ENCODE results near the gene IGIP. TPM values are rescaled to one million over a fixed set of nuclear protein-coding genes. Genes with fewer than 3 reads are reported as not detected.
"Not testable (repeated sequence)": the region's sequence is repeated elsewhere in the genome, so short reads cannot be mapped to it uniquely, and the experiment has no call there.

IGIP gene
- total and polyA plus RNA-seq, 4 donors = 9.6 to 34.4 (median 12.6) TPM

DNA sequence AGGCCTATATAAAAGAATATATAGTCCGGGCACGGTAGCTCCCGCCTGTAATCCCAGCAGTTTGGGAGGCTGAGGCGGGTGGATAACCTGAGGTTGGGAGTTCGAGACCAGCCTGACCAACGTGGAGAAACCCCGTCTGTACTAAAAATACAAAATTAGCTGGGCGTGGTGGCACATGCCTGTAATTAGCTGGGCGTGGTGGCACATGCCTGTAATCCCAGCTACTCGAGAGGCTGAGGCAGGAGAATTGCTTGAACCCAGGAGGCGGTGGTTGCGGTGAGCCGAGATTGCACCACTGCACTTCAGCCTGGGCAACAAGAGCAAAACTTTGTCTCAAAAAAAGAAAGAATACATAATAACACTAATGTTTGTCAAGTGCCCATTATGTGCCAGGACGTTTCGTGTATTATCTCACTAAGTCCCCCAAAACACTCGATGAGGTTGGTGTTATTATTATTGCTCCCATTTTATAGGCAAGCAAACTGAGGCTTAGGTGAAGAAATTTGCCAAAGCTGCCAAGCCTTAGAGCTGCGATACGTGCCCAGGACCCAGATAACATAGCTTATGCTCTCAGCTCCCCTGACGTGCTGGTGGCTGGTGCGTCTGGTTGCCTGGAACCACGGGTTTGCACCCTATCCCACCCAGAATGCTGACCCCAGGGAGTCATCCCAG lies 29.1 kb downstream of the IGIP start:
- DNase-seq (ENCODE audit: low read depth in 4 of 6, low spot score in 6 of 6); H3K27me3 ChIP-seq (ENCODE audit: control insufficient read depth, insufficient read depth, low read length); H3K9me3 ChIP-seq (ENCODE audit: control insufficient read depth, insufficient read depth, low read length); H3K36me3 ChIP-seq (ENCODE audit: control insufficient read depth, insufficient read depth, low read length); H3K4me3 ChIP-seq (ENCODE audit: low read depth, low read length); H3K27ac ChIP-seq (ENCODE audit: low read depth, low read length): not testable (repeated sequence)
- H3K4me1 ChIP-seq (ENCODE audit: control insufficient read depth, insufficient read depth, low read length) = peaks cover 28% of the 10 kb centered on the region
- 89% methylated on average over 16 of the region's 21 CpGs for WGBS (ENCODE audit: insufficient coverage)

DNA sequence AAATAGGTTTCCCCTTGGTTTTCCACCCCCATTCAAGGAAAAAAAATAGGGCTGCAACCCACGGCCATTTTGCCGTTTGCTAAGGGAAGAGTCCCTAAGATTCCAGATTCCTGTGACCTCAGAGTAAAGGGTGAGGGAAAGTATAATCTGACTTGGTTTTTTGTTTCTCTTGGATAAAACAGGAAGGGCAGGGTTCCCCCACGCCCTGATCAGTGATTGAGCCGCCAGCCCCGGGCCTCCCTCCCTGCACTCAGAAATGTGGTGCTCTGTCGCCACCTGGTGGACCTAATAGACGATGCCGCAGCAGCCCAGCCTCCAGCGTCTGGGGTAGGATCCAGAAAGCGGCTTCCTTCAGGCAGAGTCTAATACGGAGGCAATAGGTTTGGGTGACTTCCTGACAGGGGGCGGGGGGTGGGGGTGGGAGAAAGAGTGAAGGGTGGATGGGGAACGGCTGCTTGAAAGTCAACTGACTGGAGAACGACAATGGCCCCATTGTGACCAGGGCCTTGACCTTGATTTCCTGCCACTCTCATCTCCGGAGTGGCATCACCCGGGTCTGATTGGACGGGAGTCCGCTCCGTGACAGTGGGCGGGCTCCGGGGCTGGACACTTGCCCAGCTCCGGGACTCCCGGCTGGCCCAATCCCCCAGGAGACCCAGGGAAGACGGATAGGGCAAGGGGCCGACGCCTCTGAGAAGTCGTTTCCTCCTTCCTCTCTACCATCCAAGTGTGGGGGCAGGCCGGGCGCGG lies 31.5 kb downstream of the IGIP start:
- WGBS (ENCODE audit: insufficient coverage) = 5% methylated on average over 27 of the region's 30 CpGs
- Histone ChIP-seq H3K27me3 (ENCODE audit: control insufficient read depth, insufficient read depth, low read length) (peaks cover 5% of the 10 kb centered on the region), H3K36me3 (ENCODE audit: control insufficient read depth, insufficient read depth, low read length) (no peaks in the 10 kb centered on the region), H3K9me3 (ENCODE audit: control insufficient read depth, insufficient read depth, low read length) (no peaks in the 10 kb centered on the region), H3K27ac (ENCODE audit: low read depth, low read length) (peak overlapping the region; percentile 1), H3K4me3 (ENCODE audit: low read depth, low read length) (peak overlapping the region; percentile 29), H3K4me1 (ENCODE audit: control insufficient read depth, insufficient read depth, low read length) (peaks cover 25% of the 10 kb centered on the region)
- peak; percentile 75 to 96 (median 86) for DNase-seq (ENCODE audit: low read depth in 4 of 6, low spot score in 6 of 6)

DNA sequence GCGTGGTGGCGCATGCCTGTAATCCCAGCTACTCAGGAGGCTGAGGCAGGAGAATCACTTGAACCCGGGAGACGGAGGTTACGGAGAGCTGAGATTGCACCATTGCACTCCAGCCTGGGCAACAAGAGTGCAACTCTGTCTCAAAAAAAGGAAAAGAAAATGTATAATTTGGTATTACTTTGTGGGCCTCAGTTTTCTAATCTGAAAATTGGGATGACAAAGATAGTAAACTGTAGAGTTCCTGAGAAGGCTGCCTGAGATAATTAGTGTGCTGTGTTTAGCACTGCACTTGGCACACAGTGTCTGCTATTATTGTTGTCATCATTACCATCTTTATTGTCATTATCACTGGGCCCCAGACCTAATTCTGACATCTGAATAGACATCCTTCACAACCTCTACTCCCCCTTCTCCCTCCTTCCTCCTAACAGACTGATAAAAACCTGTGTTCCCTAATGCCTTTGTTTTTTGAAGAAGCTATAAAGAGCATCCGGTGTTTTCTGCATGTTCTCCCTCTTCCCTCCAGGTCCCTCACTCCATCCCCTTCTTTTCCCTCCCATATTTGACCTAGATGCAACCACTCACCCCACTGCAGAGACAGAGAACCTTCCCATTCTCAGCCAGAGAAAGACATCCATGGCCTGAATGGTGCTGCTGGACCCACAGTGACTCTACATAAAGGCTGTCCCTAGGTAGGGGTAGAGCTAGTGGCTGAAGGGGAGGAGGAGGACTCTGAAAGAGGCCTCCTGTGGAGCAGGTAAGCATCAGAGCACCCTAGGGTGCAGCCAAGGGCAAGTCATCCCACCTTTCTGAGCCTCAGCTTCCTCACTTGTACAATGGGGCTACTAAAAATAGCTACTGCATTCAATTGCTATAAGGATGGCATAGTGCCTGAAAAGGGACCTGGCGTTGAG lies 33.5 kb downstream of the IGIP start:
- H3K27me3 ChIP-seq (ENCODE audit: control insufficient read depth, insufficient read depth, low read length) = no peaks in the 10 kb centered on the region
- no peak for DNase-seq (ENCODE audit: low read depth in 4 of 6, low spot score in 6 of 6)
- H3K9me3 ChIP-seq (ENCODE audit: control insufficient read depth, insufficient read depth, low read length) = no peaks in the 10 kb centered on the region
- H3K36me3 ChIP-seq (ENCODE audit: control insufficient read depth, insufficient read depth, low read length) = no peaks in the 10 kb centered on the region
- H3K4me3 ChIP-seq (ENCODE audit: low read depth, low read length) = no peak overlapping the region
- no peak overlapping the region for H3K27ac ChIP-seq (ENCODE audit: low read depth, low read length)
- 100% methylated on average over 5 of the region's 7 CpGs for WGBS (ENCODE audit: insufficient coverage)
- H3K4me1 ChIP-seq (ENCODE audit: control insufficient read depth, insufficient read depth, low read length) = peaks cover 4% of the 10 kb centered on the region

DNA sequence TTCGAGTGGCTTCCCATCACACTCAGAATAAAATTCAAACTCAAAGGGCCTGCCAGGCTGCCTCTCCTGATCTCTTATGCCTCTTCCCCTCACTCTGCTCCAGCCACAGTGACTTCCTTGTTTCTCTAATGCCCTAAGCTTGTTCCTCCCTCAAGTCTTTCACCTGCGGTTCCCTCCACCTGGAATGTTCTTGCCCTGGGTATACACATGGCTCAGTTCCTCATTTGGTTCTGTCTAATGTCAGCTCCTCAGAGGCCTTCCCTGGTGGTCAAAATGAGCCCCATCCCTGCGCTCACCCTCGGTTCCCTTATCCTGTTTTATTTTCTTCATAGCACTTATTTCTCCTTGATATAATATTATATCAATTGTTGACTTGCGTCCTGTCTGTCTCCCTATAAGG lies 36.5 kb downstream of the IGIP start:
- Histone ChIP-seq H3K36me3 (ENCODE audit: control insufficient read depth, insufficient read depth, low read length) (no peaks in the 10 kb centered on the region), H3K9me3 (ENCODE audit: control insufficient read depth, insufficient read depth, low read length) (no peaks in the 10 kb centered on the region), H3K4me3 (ENCODE audit: low read depth, low read length) (no peak overlapping the region), H3K4me1 (ENCODE audit: control insufficient read depth, insufficient read depth, low read length) (peaks cover 6% of the 10 kb centered on the region), H3K27me3 (ENCODE audit: control insufficient read depth, insufficient read depth, low read length) (no peaks in the 10 kb centered on the region), H3K27ac (ENCODE audit: low read depth, low read length) (no peak overlapping the region)
- no peak for DNase-seq (ENCODE audit: low read depth in 4 of 6, low spot score in 6 of 6)
- WGBS (ENCODE audit: insufficient coverage) = 98% methylated on average over 3 of the region's 5 CpGs

DNA sequence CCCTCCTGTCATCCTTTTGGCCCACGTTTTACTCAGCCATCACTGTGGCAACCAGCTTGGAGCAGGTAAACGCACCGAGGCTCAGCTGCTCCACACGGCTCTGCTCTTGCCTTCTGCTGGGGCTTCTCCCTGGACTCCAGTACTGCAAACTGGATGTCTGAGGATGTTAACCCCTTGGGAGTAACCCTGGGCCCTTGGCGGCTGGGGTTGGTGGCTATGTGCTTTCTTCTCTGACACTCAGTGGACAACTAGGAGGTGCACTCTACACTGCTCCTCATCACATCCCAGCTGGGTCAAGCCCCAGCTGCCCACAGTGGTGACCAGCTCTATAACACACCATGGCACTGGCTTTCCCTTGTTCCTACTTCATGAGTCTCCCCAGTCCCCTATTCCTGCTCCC lies 37.0 kb downstream of the IGIP start:
- 73% methylated on average over 4 of the region's 5 CpGs for WGBS (ENCODE audit: insufficient coverage)
- Histone ChIP-seq H3K9me3 (ENCODE audit: control insufficient read depth, insufficient read depth, low read length) (no peaks in the 10 kb centered on the region), H3K27me3 (ENCODE audit: control insufficient read depth, insufficient read depth, low read length) (no peaks in the 10 kb centered on the region)

DNA sequence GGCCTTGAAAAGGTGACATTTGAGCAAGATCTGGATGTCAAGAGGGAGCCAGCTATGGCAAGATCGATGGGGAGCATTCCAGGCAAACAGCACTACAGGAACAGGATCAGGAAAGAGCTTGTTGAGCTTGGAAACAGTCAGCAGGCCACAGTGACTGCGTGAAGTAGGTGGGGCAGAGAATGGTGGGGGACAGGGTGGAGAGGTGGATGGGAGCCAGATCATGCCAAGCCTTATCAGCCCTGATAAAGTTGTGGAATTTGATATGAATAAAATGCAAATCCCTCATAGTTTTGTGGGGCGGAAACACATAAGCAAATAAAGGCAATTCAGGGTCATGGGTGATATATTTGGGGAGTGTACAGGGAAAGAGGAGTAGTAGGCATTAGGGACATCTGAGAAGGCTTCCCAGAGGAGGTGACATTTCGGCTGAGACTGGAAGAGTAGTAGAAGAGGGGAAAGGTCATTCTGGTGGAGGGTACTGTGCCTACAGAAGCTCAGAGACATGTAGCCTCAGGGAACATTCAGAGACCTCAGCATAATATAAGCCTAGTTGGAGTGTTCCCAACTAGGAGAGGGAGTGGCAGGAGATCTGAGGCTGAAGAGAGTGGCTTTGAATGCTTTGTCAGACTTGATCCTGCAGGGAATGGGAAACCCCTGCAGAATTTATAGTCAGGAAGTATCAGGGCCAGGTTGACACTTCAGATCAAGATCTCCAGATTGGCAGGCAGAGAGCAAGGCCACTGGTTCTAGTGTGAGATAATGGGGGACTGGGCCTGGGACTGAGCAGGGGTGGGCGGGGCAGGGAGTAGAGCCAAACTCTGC lies 39.6 kb downstream of the IGIP start:
- DNase-seq (ENCODE audit: low read depth in 4 of 6, low spot score in 6 of 6) = no peak
- H3K36me3 ChIP-seq (ENCODE audit: control insufficient read depth, insufficient read depth, low read length) = no peaks in the 10 kb centered on the region
- WGBS (ENCODE audit: insufficient coverage) = 78% methylated on average over 5 of the region's 5 CpGs
- H3K27ac ChIP-seq (ENCODE audit: low read depth, low read length) = no peak overlapping the region
- no peaks in the 10 kb centered on the region for H3K9me3 ChIP-seq (ENCODE audit: control insufficient read depth, insufficient read depth, low read length)
- peaks cover 2% of the 10 kb centered on the region for H3K4me1 ChIP-seq (ENCODE audit: control insufficient read depth, insufficient read depth, low read length)
- no peak overlapping the region for H3K4me3 ChIP-seq (ENCODE audit: low read depth, low read length)
- H3K27me3 ChIP-seq (ENCODE audit: control insufficient read depth, insufficient read depth, low read length) = no peaks in the 10 kb centered on the region

More for the DNA sequence above, 37.0 kb downstream of the IGIP start:
- DNase-seq (ENCODE audit: low read depth in 4 of 6, low spot score in 6 of 6) = no peak
- Histone ChIP-seq H3K4me1 (ENCODE audit: control insufficient read depth, insufficient read depth, low read length) (peaks cover 2% of the 10 kb centered on the region), H3K4me3 (ENCODE audit: low read depth, low read length) (no peak overlapping the region), H3K27ac (ENCODE audit: low read depth, low read length) (no peak overlapping the region), H3K36me3 (ENCODE audit: control insufficient read depth, insufficient read depth, low read length) (no peaks in the 10 kb centered on the region)

DNA sequence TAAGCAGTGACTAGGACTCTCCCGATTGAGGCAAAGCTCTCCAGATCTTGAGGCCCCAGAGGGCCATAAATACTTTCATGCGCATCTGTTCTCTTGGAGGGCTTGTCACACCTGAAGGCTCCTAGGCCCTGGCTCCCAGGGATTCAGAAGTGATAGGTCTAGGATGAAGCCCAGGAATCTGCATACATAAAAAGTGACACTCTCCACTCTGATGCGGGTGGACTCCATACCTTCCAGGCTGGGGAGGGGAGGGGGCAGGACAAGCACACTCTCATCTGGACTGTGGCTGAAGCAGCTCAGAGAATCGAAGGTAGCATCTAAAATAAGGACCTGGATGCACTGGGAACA lies 40.2 kb downstream of the IGIP start:
- Histone ChIP-seq H3K4me1 (ENCODE audit: control insufficient read depth, insufficient read depth, low read length) (peaks cover 2% of the 10 kb centered on the region), H3K27me3 (ENCODE audit: control insufficient read depth, insufficient read depth, low read length) (no peaks in the 10 kb centered on the region), H3K36me3 (ENCODE audit: control insufficient read depth, insufficient read depth, low read length) (no peaks in the 10 kb centered on the region), H3K27ac (ENCODE audit: low read depth, low read length) (no peak overlapping the region), H3K4me3 (ENCODE audit: low read depth, low read length) (no peak overlapping the region), H3K9me3 (ENCODE audit: control insufficient read depth, insufficient read depth, low read length) (no peaks in the 10 kb centered on the region)
- 63% methylated on average over 3 of the region's 4 CpGs for WGBS (ENCODE audit: insufficient coverage)
- DNase-seq (ENCODE audit: low read depth in 4 of 6, low spot score in 6 of 6) = no peak

DNA sequence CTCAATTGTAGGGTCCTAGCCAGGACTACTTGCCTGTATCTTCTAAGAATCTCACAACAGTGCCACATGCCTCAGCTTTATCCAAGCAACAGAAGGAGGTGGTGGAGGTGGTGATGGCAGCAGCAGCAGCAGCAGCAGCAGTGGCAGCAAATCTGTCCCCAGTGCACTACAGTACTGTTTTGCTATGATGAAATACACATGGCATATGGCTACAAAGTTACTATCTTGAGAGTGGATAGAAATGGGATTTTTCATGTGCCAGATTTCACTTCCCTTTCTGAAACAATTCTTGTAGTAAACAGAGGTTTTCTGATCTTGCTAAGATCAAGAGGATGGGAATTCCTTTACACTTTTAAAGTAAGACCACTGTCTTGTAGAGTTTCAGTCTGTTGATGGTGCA lies 41.2 kb downstream of the IGIP start:
- no peak overlapping the region for H3K27ac ChIP-seq (ENCODE audit: low read depth, low read length)

DNA sequence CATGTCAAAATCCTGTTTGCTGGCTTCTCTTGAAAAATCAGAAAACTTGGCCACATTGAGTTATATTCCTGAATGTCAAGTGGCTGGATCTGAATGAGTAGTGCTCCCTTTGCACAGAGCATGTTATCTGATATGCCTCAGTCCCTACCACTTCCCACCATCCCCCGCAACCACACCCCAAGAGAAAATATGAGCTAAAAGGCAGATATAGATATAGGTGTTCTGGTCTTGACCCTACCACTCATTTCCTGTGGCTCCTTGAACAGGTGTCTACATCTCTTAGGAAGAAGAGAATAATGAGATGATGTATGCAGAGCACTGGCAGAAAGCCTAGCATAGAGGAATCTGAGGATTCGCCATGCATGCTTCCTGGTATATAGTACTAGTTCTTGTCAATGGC lies 42.6 kb downstream of the IGIP start:
- H3K9me3 ChIP-seq (ENCODE audit: control insufficient read depth, insufficient read depth, low read length) = no peaks in the 10 kb centered on the region
- H3K27ac ChIP-seq (ENCODE audit: low read depth, low read length) = no peak overlapping the region
- H3K36me3 ChIP-seq (ENCODE audit: control insufficient read depth, insufficient read depth, low read length) = no peaks in the 10 kb centered on the region
- WGBS (ENCODE audit: insufficient coverage) = 100% methylated on average over 1 of the region's 2 CpGs
- H3K4me1 ChIP-seq (ENCODE audit: control insufficient read depth, insufficient read depth, low read length) = peaks cover 2% of the 10 kb centered on the region
- DNase-seq (ENCODE audit: low read depth in 4 of 6, low spot score in 6 of 6) = no peak
- H3K27me3 ChIP-seq (ENCODE audit: control insufficient read depth, insufficient read depth, low read length) = no peaks in the 10 kb centered on the region
- H3K4me3 ChIP-seq (ENCODE audit: low read depth, low read length) = no peak overlapping the region

More for the DNA sequence above, 41.2 kb downstream of the IGIP start:
- H3K27me3 ChIP-seq (ENCODE audit: control insufficient read depth, insufficient read depth, low read length) = no peaks in the 10 kb centered on the region
- H3K9me3 ChIP-seq (ENCODE audit: control insufficient read depth, insufficient read depth, low read length) = no peaks in the 10 kb centered on the region
- peaks cover 2% of the 10 kb centered on the region for H3K4me1 ChIP-seq (ENCODE audit: control insufficient read depth, insufficient read depth, low read length)
- no peak for DNase-seq (ENCODE audit: low read depth in 4 of 6, low spot score in 6 of 6)
- H3K36me3 ChIP-seq (ENCODE audit: control insufficient read depth, insufficient read depth, low read length) = no peaks in the 10 kb centered on the region
- H3K4me3 ChIP-seq (ENCODE audit: low read depth, low read length) = no peak overlapping the region

Data from spinal cord (tissue), 10 donors.